Body of pancreas (tissue), 4 donors: ENCODE results near the gene IL19.

ENCODE experiments used
- POLR2A ChIP-seq, 3 donors: fragments of 450-650 bp; IDR thresholded peaks; one replicate each; pipeline ENCODE4 v1.6.1; 2016; ENCODE audit warnings: antibody characterized with exemption in 3 of 3, mild to moderate bottlenecking in 2 of 3
- TF ChIP-seq, protein P1 (sequence below), 7 experiments: fragments of 450-650 bp in 4 of 7; fragments of 200-600 bp in 3 of 7; sonication (generic) in 3 of 7; IDR thresholded peaks; one replicate each; pipeline ENCODE4 v1.5.1; 2016 to 2019; ENCODE audit warnings: antibody characterized with exemption in 7 of 7

DNA sequence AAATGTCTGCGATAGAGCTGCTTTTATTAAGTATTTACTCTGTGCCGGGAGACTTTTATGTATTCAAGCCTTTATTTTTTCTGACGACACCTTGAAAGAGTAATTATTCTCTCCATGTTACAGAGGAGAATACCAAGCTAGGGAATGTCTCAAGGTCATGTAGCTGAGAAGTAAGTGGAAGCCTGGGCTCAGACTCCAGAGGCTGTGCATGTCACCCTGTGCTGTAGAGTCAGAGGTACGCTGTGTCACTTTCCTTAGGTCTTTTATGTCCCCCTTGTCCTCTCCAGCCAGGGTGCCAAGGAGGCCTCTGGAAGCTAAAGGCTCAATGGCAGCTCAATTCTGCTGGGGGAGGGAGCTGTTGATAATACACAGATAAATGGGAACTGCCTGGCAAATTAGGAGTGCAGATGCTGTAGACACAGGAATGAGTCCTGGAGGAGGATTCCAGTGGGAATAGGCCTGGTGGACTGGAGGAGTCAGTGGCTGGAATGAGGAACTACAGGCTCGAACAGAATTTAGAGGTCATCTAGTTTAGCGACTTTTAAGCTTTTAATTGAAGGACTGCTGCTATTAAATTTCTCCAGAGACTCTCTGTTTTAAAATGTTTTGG, 9.3 kb upstream of the IL19 start:
- TF ChIP-seq, protein P1, sequence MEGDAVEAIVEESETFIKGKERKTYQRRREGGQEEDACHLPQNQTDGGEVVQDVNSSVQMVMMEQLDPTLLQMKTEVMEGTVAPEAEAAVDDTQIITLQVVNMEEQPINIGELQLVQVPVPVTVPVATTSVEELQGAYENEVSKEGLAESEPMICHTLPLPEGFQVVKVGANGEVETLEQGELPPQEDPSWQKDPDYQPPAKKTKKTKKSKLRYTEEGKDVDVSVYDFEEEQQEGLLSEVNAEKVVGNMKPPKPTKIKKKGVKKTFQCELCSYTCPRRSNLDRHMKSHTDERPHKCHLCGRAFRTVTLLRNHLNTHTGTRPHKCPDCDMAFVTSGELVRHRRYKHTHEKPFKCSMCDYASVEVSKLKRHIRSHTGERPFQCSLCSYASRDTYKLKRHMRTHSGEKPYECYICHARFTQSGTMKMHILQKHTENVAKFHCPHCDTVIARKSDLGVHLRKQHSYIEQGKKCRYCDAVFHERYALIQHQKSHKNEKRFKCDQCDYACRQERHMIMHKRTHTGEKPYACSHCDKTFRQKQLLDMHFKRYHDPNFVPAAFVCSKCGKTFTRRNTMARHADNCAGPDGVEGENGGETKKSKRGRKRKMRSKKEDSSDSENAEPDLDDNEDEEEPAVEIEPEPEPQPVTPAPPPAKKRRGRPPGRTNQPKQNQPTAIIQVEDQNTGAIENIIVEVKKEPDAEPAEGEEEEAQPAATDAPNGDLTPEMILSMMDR (IDR thresholded peaks at IDR 0.05), result peak in 3 of 7 experiments; percentile 14 to 24 (median 17)
- TF ChIP-seq POLR2A (IDR thresholded peaks at IDR 0.05), result no peak
